ENCODE results near the gene CSNK2B. TPM values are rescaled to one million over a fixed set of nuclear protein-coding genes. Genes with fewer than 3 reads are reported as not detected.

The CSNK2B gene
- total and polyA plus RNA-seq, 9 of the 15 experiments (the other 6 are each of a cell fraction or from before 2014, with no cell fraction given): 120 to 1,126 (median 529) TPM

- TF ChIP-seq KHSRP (IDR thresholded peaks at IDR 0.05) (0 out of 2 replicates have a peak, but pooled peaks have one; percentile 47), FOXA1 (IDR thresholded peaks at IDR 0.05; ENCODE audit: borderline replicate concordance) (no peak), ETV1 (tag; conservative IDR thresholded peaks at IDR 0.05; ENCODE audit: low read depth) (peak; percentile 53), ATF4 (CRISPR knock-in tag; IDR thresholded peaks at IDR 0.05) (no peak; the same call in 1 of the 2 replicates), HIVEP1 (CRISPR knock-in tag; IDR thresholded peaks at IDR 0.05) (0 out of 2 replicates have a peak, but pooled peaks have one; percentile 48), RUNX1 (IDR thresholded peaks at IDR 0.05; ENCODE audit: low read depth) (peak; percentile 76), ZNF324 (CRISPR knock-in tag; IDR thresholded peaks at IDR 0.05) (no peak), GATAD2B (IDR thresholded peaks at IDR 0.05; ENCODE audit: borderline replicate concordance) (peak; percentile 8; the same call in 1 of the 2 replicates), ZFP36 (IDR thresholded peaks at IDR 0.05; ENCODE audit: low read depth, low read length, partially characterized antibody) (peak; percentile 97), CCNT2 (IDR thresholded peaks at IDR 0.05; ENCODE audit: borderline replicate concordance, extremely low read depth, insufficient read length, low read depth, low read length) (peak; percentile 93), PREB (CRISPR knock-in tag; IDR thresholded peaks at IDR 0.05) (0 out of 2 replicates have a peak, but pooled peaks have one; percentile 27), RBM17 (IDR thresholded peaks at IDR 0.05; ENCODE audit: borderline replicate concordance, low read depth, low read length) (no peak), PHB2 (IDR thresholded peaks at IDR 0.05; ENCODE audit: low read depth) (peak; percentile 2; the same call in 1 of the 2 replicates), ZFP1 (CRISPR knock-in tag; IDR thresholded peaks at IDR 0.05) (no peak), ZNF445 (CRISPR knock-in tag; IDR thresholded peaks at IDR 0.05; ENCODE audit: low read depth) (no peak), NCOA4 (IDR thresholded peaks at IDR 0.05; ENCODE audit: partially characterized antibody) (peak; percentile 25), ZNF12 (CRISPR knock-in tag; IDR thresholded peaks at IDR 0.05) (peak; percentile 54; the same call in 1 of the 2 replicates), TGIF2 (CRISPR knock-in tag; IDR thresholded peaks at IDR 0.05) (no peak), SMAD3 (CRISPR knock-in tag; conservative IDR thresholded peaks at IDR 0.05) (peak; percentile 75; the same call in 1 of the 2 replicates)
- TF ChIP-seq, protein P1, sequence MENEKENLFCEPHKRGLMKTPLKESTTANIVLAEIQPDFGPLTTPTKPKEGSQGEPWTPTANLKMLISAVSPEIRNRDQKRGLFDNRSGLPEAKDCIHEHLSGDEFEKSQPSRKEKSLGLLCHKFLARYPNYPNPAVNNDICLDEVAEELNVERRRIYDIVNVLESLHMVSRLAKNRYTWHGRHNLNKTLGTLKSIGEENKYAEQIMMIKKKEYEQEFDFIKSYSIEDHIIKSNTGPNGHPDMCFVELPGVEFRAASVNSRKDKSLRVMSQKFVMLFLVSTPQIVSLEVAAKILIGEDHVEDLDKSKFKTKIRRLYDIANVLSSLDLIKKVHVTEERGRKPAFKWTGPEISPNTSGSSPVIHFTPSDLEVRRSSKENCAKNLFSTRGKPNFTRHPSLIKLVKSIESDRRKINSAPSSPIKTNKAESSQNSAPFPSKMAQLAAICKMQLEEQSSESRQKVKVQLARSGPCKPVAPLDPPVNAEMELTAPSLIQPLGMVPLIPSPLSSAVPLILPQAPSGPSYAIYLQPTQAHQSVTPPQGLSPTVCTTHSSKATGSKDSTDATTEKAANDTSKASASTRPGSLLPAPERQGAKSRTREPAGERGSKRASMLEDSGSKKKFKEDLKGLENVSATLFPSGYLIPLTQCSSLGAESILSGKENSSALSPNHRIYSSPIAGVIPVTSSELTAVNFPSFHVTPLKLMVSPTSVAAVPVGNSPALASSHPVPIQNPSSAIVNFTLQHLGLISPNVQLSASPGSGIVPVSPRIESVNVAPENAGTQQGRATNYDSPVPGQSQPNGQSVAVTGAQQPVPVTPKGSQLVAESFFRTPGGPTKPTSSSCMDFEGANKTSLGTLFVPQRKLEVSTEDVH (IDR thresholded peaks at IDR 0.05; ENCODE audit: low read depth, partially characterized antibody): peak; percentile 61
- TF ChIP-seq, protein P2, sequence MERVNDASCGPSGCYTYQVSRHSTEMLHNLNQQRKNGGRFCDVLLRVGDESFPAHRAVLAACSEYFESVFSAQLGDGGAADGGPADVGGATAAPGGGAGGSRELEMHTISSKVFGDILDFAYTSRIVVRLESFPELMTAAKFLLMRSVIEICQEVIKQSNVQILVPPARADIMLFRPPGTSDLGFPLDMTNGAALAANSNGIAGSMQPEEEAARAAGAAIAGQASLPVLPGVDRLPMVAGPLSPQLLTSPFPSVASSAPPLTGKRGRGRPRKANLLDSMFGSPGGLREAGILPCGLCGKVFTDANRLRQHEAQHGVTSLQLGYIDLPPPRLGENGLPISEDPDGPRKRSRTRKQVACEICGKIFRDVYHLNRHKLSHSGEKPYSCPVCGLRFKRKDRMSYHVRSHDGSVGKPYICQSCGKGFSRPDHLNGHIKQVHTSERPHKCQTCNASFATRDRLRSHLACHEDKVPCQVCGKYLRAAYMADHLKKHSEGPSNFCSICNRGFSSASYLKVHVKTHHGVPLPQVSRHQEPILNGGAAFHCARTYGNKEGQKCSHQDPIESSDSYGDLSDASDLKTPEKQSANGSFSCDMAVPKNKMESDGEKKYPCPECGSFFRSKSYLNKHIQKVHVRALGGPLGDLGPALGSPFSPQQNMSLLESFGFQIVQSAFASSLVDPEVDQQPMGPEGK (CRISPR knock-in tag; IDR thresholded peaks at IDR 0.05; ENCODE audit: borderline replicate concordance): peak; percentile 78; the same call in 1 of the 2 replicates
These were observed 24.6 kb downstream of the CSNK2B start (continued) for GRCh38 chr6:31690231-31691077.
